ENCODE data around the gene AOPEP.

AOPEP gene

DNA sequence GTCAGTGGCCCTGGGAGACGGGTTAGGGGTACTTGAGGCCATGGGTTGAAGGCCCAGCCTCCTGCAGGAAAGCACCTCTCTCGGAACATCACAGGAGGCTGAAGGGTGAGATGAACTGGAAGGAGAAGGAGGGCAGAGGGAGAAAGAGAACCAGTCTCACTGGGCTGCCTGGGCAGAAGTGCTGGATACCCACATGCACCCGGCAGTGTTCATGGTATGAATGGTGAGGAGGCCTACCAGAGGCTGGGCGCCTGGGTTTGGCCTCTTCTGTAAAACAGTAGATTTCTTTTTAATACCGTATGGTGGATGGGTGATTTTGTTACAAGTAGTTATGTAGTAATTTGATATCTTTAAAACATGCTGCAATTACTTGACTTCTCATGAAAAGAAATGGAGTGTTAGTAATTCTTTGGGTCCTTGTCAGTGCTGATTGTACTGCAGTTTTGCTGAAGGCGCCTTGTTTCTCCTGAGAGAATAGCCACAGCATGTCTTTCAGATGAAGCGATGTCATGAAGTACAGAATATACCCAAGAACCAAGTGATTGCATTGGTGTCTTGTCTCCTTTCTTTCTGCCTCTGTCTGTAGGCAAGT is 332.4 kb downstream of the AOPEP start:
- TF ChIP-seq, protein P1, sequence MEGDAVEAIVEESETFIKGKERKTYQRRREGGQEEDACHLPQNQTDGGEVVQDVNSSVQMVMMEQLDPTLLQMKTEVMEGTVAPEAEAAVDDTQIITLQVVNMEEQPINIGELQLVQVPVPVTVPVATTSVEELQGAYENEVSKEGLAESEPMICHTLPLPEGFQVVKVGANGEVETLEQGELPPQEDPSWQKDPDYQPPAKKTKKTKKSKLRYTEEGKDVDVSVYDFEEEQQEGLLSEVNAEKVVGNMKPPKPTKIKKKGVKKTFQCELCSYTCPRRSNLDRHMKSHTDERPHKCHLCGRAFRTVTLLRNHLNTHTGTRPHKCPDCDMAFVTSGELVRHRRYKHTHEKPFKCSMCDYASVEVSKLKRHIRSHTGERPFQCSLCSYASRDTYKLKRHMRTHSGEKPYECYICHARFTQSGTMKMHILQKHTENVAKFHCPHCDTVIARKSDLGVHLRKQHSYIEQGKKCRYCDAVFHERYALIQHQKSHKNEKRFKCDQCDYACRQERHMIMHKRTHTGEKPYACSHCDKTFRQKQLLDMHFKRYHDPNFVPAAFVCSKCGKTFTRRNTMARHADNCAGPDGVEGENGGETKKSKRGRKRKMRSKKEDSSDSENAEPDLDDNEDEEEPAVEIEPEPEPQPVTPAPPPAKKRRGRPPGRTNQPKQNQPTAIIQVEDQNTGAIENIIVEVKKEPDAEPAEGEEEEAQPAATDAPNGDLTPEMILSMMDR (IDR thresholded peaks at IDR 0.05; ENCODE audit: insufficient read depth, low read length, poor library complexity, severe bottlenecking): no peak
- Histone ChIP-seq H3K4me3 (replicated peaks; ENCODE audit: low read depth, low read length) (no peak overlapping the region), H3K36me3 (ENCODE audit: control insufficient read depth, insufficient read depth, low read length) (no peaks in the 10 kb centered on the region; the same call in 1 of the 2 replicates), H3K27me3 (replicated peaks; ENCODE audit: control insufficient read depth, insufficient read depth, low read length) (no peaks in the 10 kb centered on the region)
- DNase-seq (ENCODE audit: extremely low read depth, insufficient read length): no peak

DNA sequence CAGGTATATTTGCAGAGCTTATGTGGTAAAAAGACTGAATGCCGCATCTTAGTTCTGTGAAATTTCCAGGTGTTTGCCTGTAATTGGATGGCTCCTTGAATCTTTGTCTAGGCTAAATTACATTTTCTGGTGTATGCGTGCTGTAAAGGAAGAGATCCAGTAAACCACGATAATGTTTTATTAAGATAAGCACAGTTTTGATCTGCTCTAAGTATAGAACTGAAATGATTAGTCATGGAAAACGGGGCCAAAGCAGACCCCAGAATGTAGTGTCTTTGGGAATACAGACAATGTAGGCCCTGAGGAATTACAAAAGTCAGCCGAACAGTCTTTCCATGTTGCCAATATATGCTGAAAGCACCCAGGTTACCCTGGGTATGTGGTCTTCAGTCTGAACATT is 333.7 kb downstream of the AOPEP start:
- Histone ChIP-seq H3K36me3 (ENCODE audit: control insufficient read depth, insufficient read depth, low read length) (no peaks in the 10 kb centered on the region; the same call in 1 of the 2 replicates), H3K27me3 (replicated peaks; ENCODE audit: control insufficient read depth, insufficient read depth, low read length) (no peaks in the 10 kb centered on the region), H3K4me3 (replicated peaks; ENCODE audit: low read depth, low read length) (no peak overlapping the region)
- DNase-seq (ENCODE audit: extremely low read depth, insufficient read length): no peak
- TF ChIP-seq, protein P1 (IDR thresholded peaks at IDR 0.05; ENCODE audit: insufficient read depth, low read length, poor library complexity, severe bottlenecking): no peak

GRCh38 chr9:95060916-95061315 is 334.4 kb downstream of the AOPEP start:
- DNase-seq (ENCODE audit: extremely low read depth, insufficient read length): no peak
- no peaks in the 10 kb centered on the region for H3K27me3 ChIP-seq (replicated peaks; ENCODE audit: control insufficient read depth, insufficient read depth, low read length)
- H3K36me3 ChIP-seq (ENCODE audit: control insufficient read depth, insufficient read depth, low read length): no peaks in the 10 kb centered on the region; the same call in 1 of the 2 replicates
- H3K4me3 ChIP-seq (replicated peaks; ENCODE audit: low read depth, low read length): no peak overlapping the region
- TF ChIP-seq, protein P1 (IDR thresholded peaks at IDR 0.05; ENCODE audit: insufficient read depth, low read length, poor library complexity, severe bottlenecking): no peak

GRCh38 chr9:95061916-95062595 is 335.6 kb downstream of the AOPEP start:
- no peak overlapping the region for H3K4me3 ChIP-seq (replicated peaks; ENCODE audit: low read depth, low read length)
- H3K36me3 ChIP-seq (ENCODE audit: control insufficient read depth, insufficient read depth, low read length): no peaks in the 10 kb centered on the region; the same call in 1 of the 2 replicates
- TF ChIP-seq, protein P1 (IDR thresholded peaks at IDR 0.05; ENCODE audit: insufficient read depth, low read length, poor library complexity, severe bottlenecking): no peak
- no peaks in the 10 kb centered on the region for H3K27me3 ChIP-seq (replicated peaks; ENCODE audit: control insufficient read depth, insufficient read depth, low read length)
- no peak for DNase-seq (ENCODE audit: extremely low read depth, insufficient read length)

DNA sequence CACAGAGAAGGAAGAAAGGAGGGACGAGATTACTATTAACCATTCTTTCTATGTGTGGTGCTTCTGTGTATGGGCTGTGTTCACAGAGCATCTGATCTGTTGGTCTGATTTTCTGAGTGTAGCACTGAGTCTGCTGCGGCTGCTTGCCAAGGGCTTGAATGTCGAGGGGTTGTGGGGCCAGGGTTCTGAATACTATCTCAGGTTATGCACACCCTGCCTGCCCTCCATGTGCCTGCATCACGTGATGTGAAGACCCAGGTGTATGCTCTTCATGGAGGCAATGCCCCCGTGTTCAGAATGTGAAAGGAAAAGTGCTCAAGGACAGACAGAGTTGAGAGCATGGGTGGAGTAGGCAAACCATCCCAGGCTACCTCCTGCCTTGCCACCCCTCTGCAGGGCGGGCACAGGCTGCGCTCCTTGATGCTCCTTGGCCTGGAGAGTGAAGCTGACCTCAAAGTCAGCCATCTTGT is 336.1 kb downstream of the AOPEP start:
- no peak overlapping the region for H3K4me3 ChIP-seq (replicated peaks; ENCODE audit: low read depth, low read length)
- no peaks in the 10 kb centered on the region for H3K27me3 ChIP-seq (replicated peaks; ENCODE audit: control insufficient read depth, insufficient read depth, low read length)
- H3K36me3 ChIP-seq (ENCODE audit: control insufficient read depth, insufficient read depth, low read length): no peaks in the 10 kb centered on the region; the same call in 1 of the 2 replicates
- DNase-seq (ENCODE audit: extremely low read depth, insufficient read length): no peak
- TF ChIP-seq, protein P1 (IDR thresholded peaks at IDR 0.05; ENCODE audit: insufficient read depth, low read length, poor library complexity, severe bottlenecking): no peak

Data from GM06990 (cell line).